ENCODE results near the gene FMNL1. TPM values are rescaled to one million over a fixed set of nuclear protein-coding genes. Genes with fewer than 3 reads are reported as not detected.

Gene FMNL1
- total and polyA plus RNA-seq, 10 of the 15 experiments (the other 5 are each of a cell fraction or from before 2014, with no cell fraction given), result 3.3 to 108 (median 19.5) TPM

GRCh38 chr17:45172232-45172540 lies 49.5 kb upstream of the FMNL1 start:
- SMC1A ChIA-PET (ENCODE audit: uncharacterized antibody, unreplicated experiment), result interaction anchor here (1.5 kb wide), 1 partner anchor 23 kb away, joined by 9 read pairs; no protein-coding TSS in a partner anchor
- CTCF ChIA-PET, result interaction anchor here (2.1 to 4.7 kb wide), 4 partner anchors 12 to 37 kb away, joined by 5 to 19 read pairs (median 18); partner anchors contain the start of genes ACBD4 and HEXIM1
- Histone ChIP-seq H3K79me2 (ENCODE audit: control insufficient read depth, insufficient read depth, low read length) (no peaks in the 10 kb centered on the region), H3K4me3 (no peak overlapping the region), H3K9me3 (replicated peaks; ENCODE audit: control insufficient read depth, insufficient read depth, low read length) (no peaks in the 10 kb centered on the region), H3K27ac (ENCODE audit: control insufficient read depth, insufficient read depth) (no peak overlapping the region; the same call in none of the 2 replicates), H4K20me1 (ENCODE audit: control insufficient read depth, insufficient read depth) (no peaks in the 10 kb centered on the region), H3K9ac (ENCODE audit: control insufficient read depth, insufficient read depth, low read length) (no peak overlapping the region), H2AFZ (ENCODE audit: control insufficient read depth, low read depth, low read length) (peak overlapping the region; percentile 82), H3K27me3 (replicated peaks in 1 of 2; ENCODE audit: control insufficient read depth in 2 of 2, insufficient read depth in 2 of 2, low read length in 1 of 2) (no peaks in the 10 kb centered on the region), H3K4me1 (ENCODE audit: control insufficient read depth, insufficient read depth, low read length) (peaks cover 7% of the 10 kb centered on the region; the same call in 1 of the 2 replicates), H3K4me2 (ENCODE audit: control insufficient read depth, insufficient read depth) (peak overlapping the region; percentile 75; the same call in 1 of the 2 replicates), H3K36me3 (ENCODE audit: control insufficient read depth in 2 of 2, insufficient read depth in 2 of 2, low read length in 1 of 2) (no peaks in the 10 kb centered on the region)
- BruUV-seq (replicated peaks), result no TSS peak
- in situ Hi-C loops (cut with MboI), result no loop called here
- FAIRE-seq (no peak), DNase-seq (ENCODE audit: low read depth, low spot score) (no peak), ATAC-seq (no peak)
- RAD21 ChIA-PET (ENCODE audit: unreplicated experiment), result interaction anchor here (0.6 to 1.6 kb wide), 2 partner anchors 37 to 39 kb away, joined by 3 to 6 read pairs; partner anchors contain the start of gene ACBD4
- POLR2A ChIA-PET, result interaction anchor here (0.5 to 1.6 kb wide), 3 partner anchors 11 to 347 kb away, joined by 3 to 4 read pairs (median 4); partner anchors contain the start of gene HEXIM2
- WGBS (ENCODE audit: insufficient coverage, insufficient replicate concordance, low lambda C conversion rate, missing lambda C conversion rate), result 97% methylated on average over 5 of the region's 5 CpGs
- TF ChIP-seq ZNF622 (IDR thresholded peaks at IDR 0.05) (no peak), YBX1 (IDR thresholded peaks at IDR 0.05) (no peak), HDGF (IDR thresholded peaks at IDR 0.05) (no peak), TAF1 (IDR thresholded peaks at IDR 0.05; ENCODE audit: borderline replicate concordance, low read depth, low read length) (no peak), SPI1 (IDR thresholded peaks at IDR 0.05; ENCODE audit: borderline replicate concordance, insufficient read depth, low read depth, low read length) (no peak)
- intact Hi-C loops (cut with micrococcal nuclease; ENCODE audit: unreplicated experiment), result no loop called here

DNA sequence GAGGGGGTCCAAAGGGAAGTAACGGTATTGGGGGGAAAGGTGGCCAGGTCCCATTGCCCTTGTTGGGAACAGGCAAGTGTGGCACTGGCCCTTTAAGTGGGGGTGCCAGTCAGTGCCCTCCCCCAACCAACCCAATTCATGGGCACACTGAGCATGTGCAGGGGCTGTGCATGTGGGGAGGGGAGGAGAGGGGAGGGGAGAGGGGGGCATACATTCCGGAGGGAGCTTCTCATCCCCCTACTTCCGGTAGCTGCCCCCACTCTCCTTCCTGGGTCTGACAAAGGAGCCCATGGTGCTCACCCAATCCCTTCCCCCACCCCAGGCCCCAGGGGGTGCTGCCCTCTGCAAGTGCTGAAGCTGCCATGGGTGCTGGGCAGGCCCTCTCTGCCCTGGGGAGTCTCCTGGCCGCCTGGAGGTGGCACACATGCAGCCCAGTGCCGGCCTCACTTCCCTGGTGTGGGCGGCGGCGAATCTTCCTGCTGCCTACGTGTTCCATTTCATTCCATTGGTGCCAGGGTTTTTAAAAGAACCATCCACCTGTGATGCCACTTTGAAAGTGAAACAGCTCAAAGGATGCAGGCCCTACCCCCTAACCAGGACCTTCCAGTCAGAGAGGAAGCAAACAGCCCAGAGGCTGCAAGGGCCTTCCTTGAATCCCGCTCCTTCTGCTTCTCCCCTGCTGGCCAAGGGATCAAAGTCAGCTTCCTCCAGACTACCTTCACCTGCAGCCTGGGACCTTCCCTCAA lies 49.0 kb upstream of the FMNL1 start:
- no TSS peak for BruUV-seq (replicated peaks)
- H2AFZ ChIP-seq (ENCODE audit: control insufficient read depth, low read depth, low read length), result peak overlapping the region; percentile 82
- peak overlapping the region; percentile 64 for H3K27ac ChIP-seq (ENCODE audit: control insufficient read depth, insufficient read depth)
- intact Hi-C loops (cut with micrococcal nuclease; ENCODE audit: unreplicated experiment) (no loop called here), in situ Hi-C loops (cut with MboI) (no loop called here)
- no peaks in the 10 kb centered on the region for H4K20me1 ChIP-seq (ENCODE audit: control insufficient read depth, insufficient read depth)
- POLR2A ChIA-PET, result interaction anchor here (0.5 to 1.4 kb wide), 6 partner anchors 9 to 347 kb away, joined by 3 to 7 read pairs (median 4); partner anchors contain the start of gene HEXIM2
- FAIRE-seq (no peak), ATAC-seq (peak; percentile 93), DNase-seq (ENCODE audit: low read depth, low spot score) (no peak)
- peak overlapping the region; percentile 63; the same call in 1 of the 2 replicates for H3K9ac ChIP-seq (ENCODE audit: control insufficient read depth, insufficient read depth, low read length)
- SMC1A ChIA-PET (ENCODE audit: uncharacterized antibody, unreplicated experiment), result interaction anchor here (1.2 to 1.5 kb wide), 4 partner anchors 10 to 25 kb away, joined by 3 to 9 read pairs (median 4); partner anchors contain the start of gene HEXIM2
- no peaks in the 10 kb centered on the region for H3K79me2 ChIP-seq (ENCODE audit: control insufficient read depth, insufficient read depth, low read length)
- peak overlapping the region; percentile 75 for H3K4me2 ChIP-seq (ENCODE audit: control insufficient read depth, insufficient read depth)
- no peaks in the 10 kb centered on the region for H3K9me3 ChIP-seq (replicated peaks; ENCODE audit: control insufficient read depth, insufficient read depth, low read length)
- peak overlapping the region; percentile 23 for H3K4me3 ChIP-seq
- RAD21 ChIA-PET (ENCODE audit: unreplicated experiment), result interaction anchor here (0.6 to 1.6 kb wide), 4 partner anchors 11 to 40 kb away, joined by 3 to 6 read pairs (median 4); partner anchors contain the start of gene ACBD4
- WGBS (ENCODE audit: insufficient coverage, insufficient replicate concordance, low lambda C conversion rate, missing lambda C conversion rate), result 27% methylated on average over 8 of the region's 10 CpGs
- no peaks in the 10 kb centered on the region for H3K36me3 ChIP-seq (ENCODE audit: control insufficient read depth in 2 of 2, insufficient read depth in 2 of 2, low read length in 1 of 2)
- no peaks in the 10 kb centered on the region for H3K27me3 ChIP-seq (replicated peaks in 1 of 2; ENCODE audit: control insufficient read depth in 2 of 2, insufficient read depth in 2 of 2, low read length in 1 of 2)
- H3K4me1 ChIP-seq (ENCODE audit: control insufficient read depth, insufficient read depth, low read length), result peaks cover 7% of the 10 kb centered on the region; the same call in 1 of the 2 replicates
- CTCF ChIA-PET, result interaction anchor here (0.7 to 4.7 kb wide), 11 partner anchors 11 to 464 kb away, joined by 3 to 19 read pairs (median 3); partner anchors contain the start of genes ACBD4, HEXIM1 and HEXIM2
- TF ChIP-seq POLR2AphosphoS2 (IDR thresholded peaks at IDR 0.05; ENCODE audit: low read depth, low read length) (no peak), HDAC6 (IDR thresholded peaks at IDR 0.05; ENCODE audit: unreplicated experiment) (no peak), IKZF1 (conservative IDR thresholded peaks at IDR 0.05) (peak; percentile 30), ETV6 (conservative IDR thresholded peaks at IDR 0.05 in 1 of 2, IDR thresholded peaks at IDR 0.05 in 1 of 2; ENCODE audit: borderline replicate concordance in 1 of 2, low read depth in 1 of 2) (no peak), POLR2AphosphoS5 (IDR thresholded peaks at IDR 0.05; ENCODE audit: low read length) (peak; percentile 39; the same call in 1 of the 2 replicates), NFXL1 (IDR thresholded peaks at IDR 0.05; ENCODE audit: borderline replicate concordance) (no peak), RFX5 (IDR thresholded peaks at IDR 0.05; ENCODE audit: low read depth, low read length) (no peak), EZH2 (IDR thresholded peaks at IDR 0.05; ENCODE audit: borderline replicate concordance, control insufficient read depth, low read depth, low read length) (no peak), POLR2A (IDR thresholded peaks at IDR 0.05; ENCODE audit: low read depth, low read length) (0 out of 2 replicates have a peak, but pooled peaks have one; percentile 26), TAF1 (IDR thresholded peaks at IDR 0.05; ENCODE audit: borderline replicate concordance, low read depth, low read length) (peak; percentile 37; the same call in 1 of the 2 replicates), CBFB (IDR thresholded peaks at IDR 0.05; ENCODE audit: low read depth) (0 out of 2 replicates have a peak, but pooled peaks have one; percentile 22), NRF1 (conservative IDR thresholded peaks at IDR 0.05; ENCODE audit: low read depth, low read length) (peak; percentile 27; the same call in 1 of the 2 replicates), EGR1 (IDR thresholded peaks at IDR 0.05; ENCODE audit: borderline replicate concordance in 1 of 2, low read depth in 2 of 2, low read length in 2 of 2) (peak in 1 of 2 experiments; percentile 25; a peak in 1 of 3 replicates)
